GM23338 (cell line): ENCODE measurements around the gene NFE2. TPM values are rescaled to one million over a fixed set of nuclear protein-coding genes. Genes with fewer than 3 reads are reported as not detected.
A peak's percentile ranks its signal among the peaks of the same experiment; 100 is the strongest.

Source experiments
- ATAC-seq: fragments of 200-7000 bp; cut with Tn5 transposase; 3 replicates; pipeline ENCODE4 v1.9.1; 2020
- DNase-seq: peaks from one replicate; pipeline ENCODE4 v3.0.0-alpha.2; 2015; ENCODE audit warnings: low spot score
- H2AFZ ChIP-seq: fragments of 200-600 bp; sonication (generic); 2 replicates; pipeline ENCODE4 v1.8.0; 2016; ENCODE audit warnings: antibody characterized with exemption, mild to moderate bottlenecking, moderate library complexity
- H3F3A ChIP-seq: fragments of 200-600 bp; sonication (generic); replicated peaks from 2 replicates; pipeline ENCODE4 v1.8.0; 2017; ENCODE audit warnings: antibody characterized with exemption, mixed run types, low read depth
- H3K27ac ChIP-seq: fragments of 200-600 bp; sonication (generic); 2 replicates; pipeline ENCODE4 v1.6.1; 2016; ENCODE audit warnings: low read depth
- H3K27me3 ChIP-seq: fragments of 200-600 bp; sonication (generic); 2 replicates; pipeline ENCODE4 v1.8.0; 2016; ENCODE audit warnings: mild to moderate bottlenecking, mixed run types, moderate library complexity; ENCODE audit not compliant: insufficient read depth
- H3K36me3 ChIP-seq: fragments of 200-600 bp; sonication (generic); 2 replicates; pipeline ENCODE4 v1.8.0; 2016; ENCODE audit warnings: mild to moderate bottlenecking; ENCODE audit not compliant: insufficient read depth
- H3K4me1 ChIP-seq: fragments of 200-600 bp; sonication (generic); 2 replicates; pipeline ENCODE4 v1.8.0; 2016; ENCODE audit warnings: mild to moderate bottlenecking, moderate library complexity; ENCODE audit not compliant: insufficient read depth
- H3K4me2 ChIP-seq: fragments of 200-600 bp; sonication (generic); 2 replicates; pipeline ENCODE4 v1.7.1; 2017; ENCODE audit warnings: mixed run types
- H3K4me3 ChIP-seq: fragments of 200-600 bp; sonication (generic); 2 replicates; pipeline ENCODE4 v1.6.1; 2016; ENCODE audit warnings: mixed run types
- H3K79me2 ChIP-seq: fragments of 200-600 bp; sonication (generic); replicated peaks from 2 replicates; pipeline ENCODE4 v1.8.0; 2017; ENCODE audit warnings: mild to moderate bottlenecking; ENCODE audit not compliant: insufficient read depth
- H3K9me2 ChIP-seq: fragments of 200-600 bp; sonication (generic); 2 replicates; pipeline ENCODE4 v1.8.0; 2017; ENCODE audit not compliant: insufficient read depth
- H4K20me1 ChIP-seq: fragments of 200-600 bp; sonication (generic); replicated peaks from 2 replicates; pipeline ENCODE4 v1.8.0; 2017; ENCODE audit warnings: mild to moderate bottlenecking; ENCODE audit not compliant: insufficient read depth
- H3K27ac Mint-ChIP-seq: 2 replicates; pipeline ENCODE4 v1.8.0; 2020; ENCODE audit warnings: inconsistent platforms, mild to moderate bottlenecking, moderate library complexity, mixed read lengths
- H3K27me3 Mint-ChIP-seq: 3 replicates; pipeline ENCODE4 v1.8.0; 2022; ENCODE audit warnings: low read depth, mild to moderate bottlenecking, moderate library complexity, mixed read lengths, inconsistent platforms; ENCODE audit not compliant: insufficient read depth, poor library complexity
- H3K36me3 Mint-ChIP-seq: 3 replicates; pipeline ENCODE4 v1.8.0; 2021; ENCODE audit warnings: low read depth, mild to moderate bottlenecking, inconsistent platforms, moderate library complexity, mixed read lengths
- H3K4me1 Mint-ChIP-seq: 3 replicates; pipeline ENCODE4 v1.8.0; 2020; ENCODE audit warnings: mild to moderate bottlenecking, inconsistent platforms, mixed read lengths
- H3K4me3 Mint-ChIP-seq: 3 replicates; pipeline ENCODE4 v1.8.0; 2021; ENCODE audit warnings: moderate library complexity, mild to moderate bottlenecking, inconsistent platforms, mixed read lengths
- H3K9me3 Mint-ChIP-seq: 3 replicates; pipeline ENCODE4 v1.8.0; 2020; ENCODE audit warnings: moderate library complexity, mild to moderate bottlenecking, inconsistent platforms, mixed read lengths
- CREB1 ChIP-seq: fragments of 250-450 bp; sonication (Bioruptor Pico); IDR thresholded peaks from 2 replicates; pipeline ENCODE4 v1.5.0; 2020; ENCODE audit warnings: low read depth, mild to moderate bottlenecking, moderate library complexity
- ETS1 ChIP-seq: IDR thresholded peaks from 2 replicates; pipeline ENCODE4 v1.6.1; 2016; ENCODE audit warnings: antibody characterized with exemption
- EZH2 ChIP-seq: fragments of 200-600 bp; sonication (generic); IDR thresholded peaks from one replicate; pipeline ENCODE4 v1.8.0; 2017; ENCODE audit warnings: antibody characterized with exemption, mild to moderate bottlenecking, low read depth; ENCODE audit not compliant: unreplicated experiment
- NANOG ChIP-seq: IDR thresholded peaks from 2 replicates; pipeline ENCODE4 v1.6.1; 2016; ENCODE audit warnings: antibody characterized with exemption, borderline replicate concordance
- POLR2AphosphoS5 ChIP-seq: IDR thresholded peaks from 2 replicates; pipeline ENCODE4 v1.6.1; 2016; ENCODE audit warnings: antibody characterized with exemption, low read depth
- STAT1 ChIP-seq: IDR thresholded peaks from one replicate; pipeline ENCODE4 v1.6.1; 2016; ENCODE audit warnings: antibody characterized with exemption; ENCODE audit not compliant: unreplicated experiment
- ZNF114 ChIP-seq: fragments of 250-450 bp; sonication (Bioruptor Pico); IDR thresholded peaks from 2 replicates; pipeline ENCODE4 v1.5.0; 2020; ENCODE audit warnings: mild to moderate bottlenecking, moderate library complexity
- ZNF331 ChIP-seq: fragments of 250-450 bp; sonication (Bioruptor Pico); IDR thresholded peaks from 2 replicates; pipeline ENCODE4 v1.5.0; 2020; ENCODE audit warnings: low read depth, mild to moderate bottlenecking, moderate library complexity
- ZNF462 ChIP-seq: fragments of 250-450 bp; sonication (Bioruptor Pico); IDR thresholded peaks from 2 replicates; pipeline ENCODE4 v1.5.0; 2020; ENCODE audit warnings: mild to moderate bottlenecking, moderate library complexity
- polyA plus RNA-seq: library from polyadenylated mRNA; unstranded; fragments of >200 nt; fragmentation: Nextera tagmentation; extraction: Ambion mirVana; gene quantifications from 2 replicates; pipeline ENCODE4 v1.2.1, GENCODE V29; 2016
- total RNA-seq: library from RNA; depleted of rRNA; stranded (reverse); fragments of >200 nt; shearing (Covaris generic); gene quantifications from 2 replicates; pipeline ENCODE4 v1.2.3, GENCODE V29; 2014
- TF ChIP-seq, protein P1 (sequence below): IDR thresholded peaks from one replicate; pipeline ENCODE4 v1.6.1; 2018; ENCODE audit warnings: antibody characterized with exemption; ENCODE audit not compliant: unreplicated experiment

The NFE2 gene
- total and polyA plus RNA-seq, 2 experiments from 2014 or later = 1.3 to 1.8 TPM

DNA sequence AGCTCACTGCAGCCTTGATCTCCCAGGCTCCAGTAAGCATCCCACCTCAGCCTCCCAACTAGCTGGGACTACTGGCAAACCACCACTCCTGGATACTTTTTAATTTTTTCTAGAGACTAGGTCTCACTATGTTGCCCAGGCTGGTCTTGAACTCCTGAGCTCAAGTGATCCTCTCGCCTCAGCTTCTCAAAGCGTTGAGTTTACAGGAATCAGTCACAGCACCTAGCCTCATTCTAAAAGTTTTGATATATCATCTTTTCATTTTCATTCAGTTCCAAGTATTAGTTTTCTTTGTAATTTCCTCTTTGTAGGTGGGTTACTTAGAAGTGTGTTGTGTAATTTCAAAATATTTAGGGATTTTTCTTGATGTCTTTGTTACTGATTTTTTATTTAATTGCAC, 30.5 kb downstream of the NFE2 start:
- Mint-ChIP-seq H3K27ac (no peak overlapping the region), H3K36me3 (peaks cover 18% of the 10 kb centered on the region), H3K4me1 (peaks cover 3% of the 10 kb centered on the region), H3K27me3 (peaks cover 4% of the 10 kb centered on the region), H3K4me3 (no peak overlapping the region), H3K9me3 (no peaks in the 10 kb centered on the region)
- Histone ChIP-seq H4K20me1 (peaks cover 16% of the 10 kb centered on the region), H3K4me2 (no peak overlapping the region), H3K79me2 (peaks cover 34% of the 10 kb centered on the region), H3K9me2 (no peaks in the 10 kb centered on the region), H2AFZ (no peak overlapping the region), H3F3A (no peaks in the 10 kb centered on the region; the same call in 1 of the 2 replicates), H3K27me3 (no peaks in the 10 kb centered on the region), H3K27ac (peak overlapping the region; percentile 22; the same call in 1 of the 2 replicates), H3K4me3 (no peak overlapping the region), H3K36me3 (peaks cover 11% of the 10 kb centered on the region; the same call in 1 of the 2 replicates), H3K4me1 (peaks cover 5% of the 10 kb centered on the region; the same call in 1 of the 2 replicates)
- no peak; the same call in 2 of the 3 replicates for ATAC-seq
- TF ChIP-seq POLR2AphosphoS5 (0 out of 2 replicates have a peak, but pooled peaks have one; percentile 13), NANOG (no peak)
- no peak for DNase-seq

DNA sequence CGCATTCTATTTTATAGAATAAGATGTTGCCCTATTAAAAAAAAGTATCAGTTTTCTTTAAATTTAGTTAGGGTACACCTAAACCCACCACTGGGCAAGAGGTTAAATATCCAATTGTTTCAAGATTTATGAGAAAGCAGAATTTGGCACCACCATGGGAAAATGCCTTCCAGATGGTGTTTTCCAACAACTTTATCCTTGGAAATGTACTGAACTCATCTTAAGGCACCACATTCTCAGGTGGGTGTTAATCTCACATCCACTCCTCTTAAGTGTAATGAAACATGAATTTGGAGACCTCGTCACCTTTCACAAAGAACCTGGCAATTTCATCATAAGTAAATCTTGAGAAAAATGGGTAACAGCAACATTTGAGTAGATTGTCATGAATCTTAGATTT, 34.0 kb downstream of the NFE2 start:
- Histone ChIP-seq H4K20me1 (no peaks in the 10 kb centered on the region; the same call in 1 of the 2 replicates), H3K4me2 (no peak overlapping the region), H3K27me3 (no peaks in the 10 kb centered on the region), H3K36me3 (no peaks in the 10 kb centered on the region), H3K79me2 (peaks cover 44% of the 10 kb centered on the region), H3K27ac (no peak overlapping the region), H3K9me2 (no peaks in the 10 kb centered on the region), H2AFZ (no peak overlapping the region), H3K4me1 (peaks cover 26% of the 10 kb centered on the region), H3K4me3 (no peak overlapping the region), H3F3A (no peaks in the 10 kb centered on the region; the same call in 1 of the 2 replicates)
- H3K27me3 Mint-ChIP-seq = peaks cover 4% of the 10 kb centered on the region
- DNase-seq (no peak), ATAC-seq (no peak)
- no peak overlapping the region for H3K4me3 Mint-ChIP-seq
- peaks cover 18% of the 10 kb centered on the region for H3K4me1 Mint-ChIP-seq
- H3K9me3 Mint-ChIP-seq = no peaks in the 10 kb centered on the region
- no peak overlapping the region for H3K27ac Mint-ChIP-seq
- peaks cover 7% of the 10 kb centered on the region; the same call in 2 of the 3 replicates for H3K36me3 Mint-ChIP-seq
- TF ChIP-seq EZH2 = no peak
- no peak for TF ChIP-seq ETS1
- no peak for TF ChIP-seq STAT1
- TF ChIP-seq CREB1 (CRISPR knock-in tag) = no peak
- TF ChIP-seq ZNF331 (CRISPR knock-in tag) = no peak
- TF ChIP-seq POLR2AphosphoS5 = no peak
- TF ChIP-seq ZNF114 = no peak
- TF ChIP-seq, protein P1, sequence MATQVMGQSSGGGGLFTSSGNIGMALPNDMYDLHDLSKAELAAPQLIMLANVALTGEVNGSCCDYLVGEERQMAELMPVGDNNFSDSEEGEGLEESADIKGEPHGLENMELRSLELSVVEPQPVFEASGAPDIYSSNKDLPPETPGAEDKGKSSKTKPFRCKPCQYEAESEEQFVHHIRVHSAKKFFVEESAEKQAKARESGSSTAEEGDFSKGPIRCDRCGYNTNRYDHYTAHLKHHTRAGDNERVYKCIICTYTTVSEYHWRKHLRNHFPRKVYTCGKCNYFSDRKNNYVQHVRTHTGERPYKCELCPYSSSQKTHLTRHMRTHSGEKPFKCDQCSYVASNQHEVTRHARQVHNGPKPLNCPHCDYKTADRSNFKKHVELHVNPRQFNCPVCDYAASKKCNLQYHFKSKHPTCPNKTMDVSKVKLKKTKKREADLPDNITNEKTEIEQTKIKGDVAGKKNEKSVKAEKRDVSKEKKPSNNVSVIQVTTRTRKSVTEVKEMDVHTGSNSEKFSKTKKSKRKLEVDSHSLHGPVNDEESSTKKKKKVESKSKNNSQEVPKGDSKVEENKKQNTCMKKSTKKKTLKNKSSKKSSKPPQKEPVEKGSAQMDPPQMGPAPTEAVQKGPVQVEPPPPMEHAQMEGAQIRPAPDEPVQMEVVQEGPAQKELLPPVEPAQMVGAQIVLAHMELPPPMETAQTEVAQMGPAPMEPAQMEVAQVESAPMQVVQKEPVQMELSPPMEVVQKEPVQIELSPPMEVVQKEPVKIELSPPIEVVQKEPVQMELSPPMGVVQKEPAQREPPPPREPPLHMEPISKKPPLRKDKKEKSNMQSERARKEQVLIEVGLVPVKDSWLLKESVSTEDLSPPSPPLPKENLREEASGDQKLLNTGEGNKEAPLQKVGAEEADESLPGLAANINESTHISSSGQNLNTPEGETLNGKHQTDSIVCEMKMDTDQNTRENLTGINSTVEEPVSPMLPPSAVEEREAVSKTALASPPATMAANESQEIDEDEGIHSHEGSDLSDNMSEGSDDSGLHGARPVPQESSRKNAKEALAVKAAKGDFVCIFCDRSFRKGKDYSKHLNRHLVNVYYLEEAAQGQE = no peak
- no peak for TF ChIP-seq ZNF462 (CRISPR knock-in tag)
